Embryonic facial prominence (tissue), 1 donor: ENCODE results near the gene ORAI1.
"Not testable (repeated sequence)": the region's sequence is repeated elsewhere in the genome, so short reads cannot be mapped to it uniquely, and the experiment has no call there.

Experiments
- DNase-seq: peaks from one replicate; pipeline ENCODE4 v3.0.0-alpha.2; 2016; ENCODE audit errors: extremely low spot score

ORAI1 gene

DNA sequence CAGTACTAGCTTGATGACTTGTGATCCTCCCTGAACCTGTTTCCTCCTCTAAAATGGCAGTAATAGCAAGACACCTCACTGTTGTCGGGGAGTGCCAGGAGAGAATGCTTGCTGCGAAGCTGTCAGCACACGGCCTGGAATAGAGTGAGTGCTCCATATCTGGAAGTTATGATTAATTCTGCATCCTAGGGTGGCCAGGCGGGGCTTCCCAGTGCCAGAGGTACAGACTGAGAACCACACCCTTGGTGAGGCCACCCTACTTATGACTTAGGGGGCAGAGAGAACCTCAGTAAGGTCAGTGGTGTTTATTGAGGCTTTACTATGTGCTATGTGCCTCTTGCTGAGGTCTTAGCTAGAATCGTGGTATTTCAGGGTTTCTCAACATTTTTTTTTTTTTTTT lies 23.0 kb downstream of the ORAI1 start:
- DNase-seq = no peak

GRCh38 chr12:121649819-121650353 lies 23.6 kb downstream of the ORAI1 start:
- no peak for DNase-seq

DNA sequence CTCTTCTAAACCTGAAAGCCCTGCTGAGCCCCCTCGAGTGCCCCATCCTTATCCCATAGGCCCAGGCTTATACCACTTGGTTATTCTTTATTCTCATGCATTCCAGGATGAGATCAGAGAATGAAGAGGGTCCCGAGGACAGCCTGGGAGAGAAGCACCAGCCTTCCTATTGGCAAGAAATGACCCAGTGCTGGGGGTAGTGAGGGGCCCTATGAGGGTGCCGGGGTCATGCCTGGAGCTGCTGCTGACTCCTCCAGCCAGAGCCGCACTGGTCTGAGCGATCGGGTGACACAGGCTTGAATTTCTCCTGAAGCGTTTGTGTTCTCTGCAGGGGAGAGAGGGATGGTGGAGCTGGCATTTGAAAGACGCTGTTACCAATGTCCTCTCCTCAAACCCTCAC lies 25.0 kb downstream of the ORAI1 start:
- no peak for DNase-seq

DNA sequence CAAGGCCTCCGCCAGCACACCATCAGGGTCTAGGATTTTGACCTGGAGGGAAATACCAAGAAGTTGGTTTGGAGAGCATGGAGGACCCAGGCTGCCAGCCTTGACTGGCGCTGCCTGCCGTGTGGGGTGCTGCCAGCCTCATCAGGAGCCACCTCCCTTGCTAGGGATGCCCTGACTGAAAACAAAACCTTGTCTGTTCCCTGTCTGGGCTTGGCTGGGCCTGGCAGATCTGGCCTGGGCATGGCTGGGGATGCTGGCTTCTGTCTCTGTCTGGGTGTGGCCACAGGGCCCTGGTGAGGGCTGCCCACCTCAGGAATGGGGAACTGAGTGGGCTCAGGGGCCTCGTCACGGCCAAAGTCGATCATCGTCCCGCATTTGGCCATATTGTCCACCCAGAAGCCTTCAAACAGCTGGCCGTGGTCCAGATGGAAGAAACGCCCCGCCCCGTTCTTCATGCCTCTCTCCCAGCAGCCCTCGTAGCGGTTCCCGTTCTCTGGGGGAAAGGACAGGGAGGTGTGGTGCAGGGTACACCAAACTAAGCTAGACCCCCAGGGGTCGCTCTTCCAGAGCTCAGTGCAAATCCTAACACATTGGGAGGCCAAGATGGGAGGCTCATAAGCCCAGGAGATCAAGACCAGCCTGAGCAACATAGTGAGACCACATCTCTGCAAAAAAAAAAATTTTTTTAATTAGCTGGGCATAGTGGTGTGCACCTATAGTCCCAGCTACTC lies 26.6 kb downstream of the ORAI1 start:
- no peak for DNase-seq

GRCh38 chr12:121653999-121654398 lies 27.7 kb downstream of the ORAI1 start:
- DNase-seq = no peak

- no peak for DNase-seq
These were observed 29.8 kb downstream of the ORAI1 start for GRCh38 chr12:121656122-121656521.

DNA sequence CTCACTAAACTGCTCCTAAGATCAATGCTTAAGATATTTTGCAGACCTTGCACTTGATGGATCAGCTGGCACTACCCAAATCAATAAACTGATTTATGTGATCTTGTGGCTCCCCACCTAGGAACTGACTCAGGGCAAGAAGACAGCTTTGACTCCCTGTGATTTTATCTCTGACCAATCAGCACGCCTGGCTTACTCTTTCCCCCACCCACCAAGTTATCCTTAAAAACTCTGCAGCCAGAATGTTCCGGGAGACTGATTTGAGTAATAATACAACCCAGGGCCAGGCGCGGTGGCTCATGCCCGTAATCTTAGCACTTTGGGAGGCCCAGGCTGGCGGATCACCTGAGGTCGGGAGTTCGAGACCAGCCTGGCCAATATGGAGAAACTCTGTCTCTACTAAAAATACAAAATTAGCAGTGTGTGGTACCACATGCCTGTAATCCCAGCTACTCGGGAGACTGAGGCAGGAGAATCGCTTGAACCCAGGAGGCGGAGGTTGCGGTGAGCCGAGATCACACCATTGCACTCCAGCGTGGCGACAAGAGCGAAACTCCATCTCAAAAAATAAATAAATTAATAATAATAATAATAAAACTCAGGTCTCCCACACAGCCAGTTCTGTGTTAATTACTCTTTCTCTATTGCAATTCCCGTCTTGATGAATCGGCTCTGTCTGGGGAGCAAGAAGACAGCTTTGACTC lies 31.1 kb downstream of the ORAI1 start:
- DNase-seq = no peak

- not testable (repeated sequence) for DNase-seq
These were observed 35.2 kb downstream of the ORAI1 start for GRCh38 chr12:121661353-121662105.

GRCh38 chr12:121663610-121663929 lies 37.2 kb downstream of the ORAI1 start:
- DNase-seq = no peak

DNA sequence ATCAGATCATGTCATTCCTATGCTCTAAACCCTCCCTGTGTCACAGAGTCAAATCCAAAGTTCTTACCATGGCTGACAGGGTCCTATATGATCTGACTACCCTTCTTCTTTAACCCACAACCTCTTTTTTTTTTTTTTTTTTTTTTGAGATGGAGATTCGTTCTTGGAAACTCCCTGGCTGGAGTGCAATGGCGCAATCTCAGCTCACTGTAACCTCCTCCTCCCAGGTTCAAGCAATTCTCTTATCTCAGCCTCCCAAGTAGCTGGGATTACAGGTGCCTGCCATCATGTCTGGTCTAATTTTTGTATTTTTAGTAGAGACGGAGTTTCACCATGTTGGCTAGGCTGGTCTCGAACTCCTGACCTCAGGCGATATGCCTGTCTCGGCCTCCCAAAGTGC lies 40.5 kb downstream of the ORAI1 start:
- DNase-seq = not testable (repeated sequence)

DNA sequence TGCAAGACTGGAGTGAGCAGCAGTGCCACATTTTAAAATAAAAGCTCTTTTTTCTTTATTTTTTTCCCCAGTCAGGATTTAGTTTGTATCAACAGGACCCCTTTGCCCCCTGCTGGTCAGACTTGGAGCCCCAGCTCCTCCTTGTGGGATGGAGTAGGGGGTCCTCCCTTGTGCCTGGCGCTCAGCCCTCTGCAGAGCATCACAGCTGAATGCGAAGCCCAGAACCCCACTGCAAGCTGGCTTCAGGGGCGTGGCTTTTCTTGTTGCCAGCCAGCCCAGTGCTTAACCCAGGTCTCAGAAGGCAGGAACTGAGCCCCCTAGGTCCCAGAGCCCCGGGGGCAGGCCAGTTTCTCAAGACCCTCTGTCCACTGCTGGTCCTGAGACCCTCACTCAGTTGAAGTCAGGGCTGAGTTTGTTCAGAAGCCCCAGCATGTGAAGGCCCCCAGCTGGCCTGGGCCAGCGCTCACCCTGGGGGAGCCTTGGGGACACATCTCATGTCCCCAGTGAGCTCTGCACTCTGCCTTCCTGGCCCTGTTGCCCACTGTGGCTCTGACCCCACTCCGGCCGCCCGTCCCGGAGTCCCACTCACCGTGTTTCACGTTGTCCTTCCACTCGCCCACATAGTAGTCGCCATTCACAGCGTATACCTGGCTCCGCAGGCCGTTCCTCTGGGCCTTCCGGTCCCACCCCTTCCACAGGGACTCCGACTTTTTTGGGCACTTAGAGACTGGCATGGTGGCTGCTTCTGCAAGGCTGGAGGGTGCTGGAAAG lies 42.6 kb downstream of the ORAI1 start:
- DNase-seq = peak; percentile 57

DNA sequence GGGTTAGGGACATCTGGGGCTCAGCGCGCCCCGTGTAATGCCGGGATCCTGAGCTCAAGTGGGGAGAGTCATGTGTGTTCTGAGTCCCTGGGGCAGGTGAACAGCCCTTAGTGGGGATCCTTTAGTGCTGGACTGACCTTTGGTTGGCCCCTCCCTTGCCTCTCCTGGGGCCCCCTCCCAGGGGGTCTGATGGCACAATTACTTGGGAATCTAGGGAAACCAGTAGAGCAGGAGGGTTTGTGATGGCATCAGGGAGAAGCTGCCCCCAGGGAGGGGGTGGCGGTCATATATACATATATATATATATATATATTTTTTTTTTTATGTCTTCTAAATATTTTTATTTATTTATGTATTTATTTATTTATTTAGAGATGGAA lies 43.2 kb downstream of the ORAI1 start, which contains the start of gene MORN3:
MORN3 (minus strand) TSS at position 134 of the 380 bp plus-strand sequence. CDS start 171 bp downstream, outside the sequence.
- no peak for DNase-seq

GRCh38 chr12:121673013-121673511 lies 46.7 kb downstream of the ORAI1 start:
- DNase-seq = no peak

- DNase-seq = no peak
These were observed 49.9 kb downstream of the ORAI1 start for GRCh38 chr12:121676190-121676589.

GRCh38 chr12:121678305-121678704 lies 52.0 kb downstream of the ORAI1 start:
- DNase-seq = no peak

DNA sequence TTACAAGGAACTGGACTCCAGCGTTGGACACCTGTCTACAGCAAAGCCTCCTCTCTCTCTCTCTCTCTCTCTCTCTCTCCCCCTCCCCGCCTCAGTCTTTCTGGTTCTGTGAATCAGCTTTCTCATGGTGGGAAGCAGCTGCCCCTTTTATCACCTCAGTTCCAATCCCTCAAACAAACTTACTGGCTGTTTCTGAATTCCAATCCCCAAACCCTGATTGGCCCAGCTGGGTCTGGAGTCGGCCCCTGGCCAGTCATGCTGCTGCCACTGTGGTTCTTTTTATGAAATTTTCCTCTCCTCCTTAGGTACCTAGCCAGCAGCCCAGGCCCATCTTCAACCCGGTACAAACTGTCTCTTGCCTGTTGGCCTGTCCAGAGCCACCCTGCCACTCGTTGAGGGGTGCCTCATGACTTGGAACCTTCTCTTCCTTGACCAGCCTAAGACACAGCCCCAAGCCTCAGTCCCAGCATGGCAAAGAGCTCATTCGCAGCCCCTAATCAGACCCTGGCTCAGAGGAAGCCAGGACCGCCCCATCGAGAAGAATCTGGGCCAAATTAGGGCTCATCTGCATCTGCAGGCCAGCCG lies 52.5 kb downstream of the ORAI1 start:
- no peak for DNase-seq

DNA sequence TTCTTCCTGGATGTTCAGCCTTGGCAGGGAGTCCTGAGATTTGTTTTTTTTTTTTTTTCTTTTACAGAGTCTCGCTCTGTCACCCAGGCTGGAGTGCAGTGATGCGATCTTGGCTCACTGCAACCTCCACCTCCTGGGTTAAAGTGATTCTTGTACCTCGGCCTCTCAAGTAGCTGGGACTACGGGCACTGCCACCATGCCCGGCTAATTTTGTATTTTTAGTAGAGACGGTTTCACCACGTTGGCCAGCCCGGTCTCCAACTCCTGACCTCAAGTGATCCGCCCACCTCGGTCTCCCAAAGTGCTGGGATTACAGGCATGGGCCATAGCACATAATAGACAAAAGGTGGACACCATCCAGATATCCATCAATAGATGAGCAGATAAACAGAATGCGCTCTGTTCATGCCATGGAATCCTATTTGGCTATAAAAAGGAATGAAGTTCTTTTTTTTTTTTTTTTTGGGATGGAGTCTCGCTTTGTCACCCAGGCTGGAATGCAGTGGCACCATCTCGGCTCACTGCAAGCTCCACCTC lies 53.4 kb downstream of the ORAI1 start:
- DNase-seq = not testable (repeated sequence)

GRCh38 chr12:121688966-121689365 lies 62.6 kb downstream of the ORAI1 start:
- no peak for DNase-seq

DNA sequence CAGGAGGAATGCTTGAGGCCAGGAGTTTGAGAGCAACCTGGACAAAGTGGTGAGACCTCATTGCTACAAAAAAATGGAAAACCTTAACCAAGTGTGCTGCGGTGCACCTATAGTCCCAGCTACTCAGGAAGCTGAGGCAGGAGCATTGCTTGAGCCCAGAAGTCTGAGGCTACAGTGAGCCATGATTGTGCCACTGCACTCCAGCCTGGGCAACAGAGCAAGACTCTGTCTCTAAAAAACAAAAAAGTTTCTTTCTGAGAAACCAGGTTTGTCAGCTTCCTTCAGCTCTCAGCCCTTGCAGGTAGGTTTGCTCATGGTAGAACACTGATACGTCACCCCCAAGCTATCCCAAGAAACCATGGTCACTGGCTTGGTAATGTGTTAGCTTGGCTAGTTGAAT lies 63.1 kb downstream of the ORAI1 start:
- DNase-seq = no peak
